Measurements from ENCODE around the gene GSTT2. TPM values are rescaled to one million over a fixed set of nuclear protein-coding genes. Genes with fewer than 3 reads are reported as not detected.
"Not testable (repeated sequence)": the region's sequence is repeated elsewhere in the genome, so short reads cannot be mapped to it uniquely, and the experiment has no call there.

The GSTT2 gene
- total RNA-seq, 1 experiment from 2014 or later = 0.84 TPM

DNA sequence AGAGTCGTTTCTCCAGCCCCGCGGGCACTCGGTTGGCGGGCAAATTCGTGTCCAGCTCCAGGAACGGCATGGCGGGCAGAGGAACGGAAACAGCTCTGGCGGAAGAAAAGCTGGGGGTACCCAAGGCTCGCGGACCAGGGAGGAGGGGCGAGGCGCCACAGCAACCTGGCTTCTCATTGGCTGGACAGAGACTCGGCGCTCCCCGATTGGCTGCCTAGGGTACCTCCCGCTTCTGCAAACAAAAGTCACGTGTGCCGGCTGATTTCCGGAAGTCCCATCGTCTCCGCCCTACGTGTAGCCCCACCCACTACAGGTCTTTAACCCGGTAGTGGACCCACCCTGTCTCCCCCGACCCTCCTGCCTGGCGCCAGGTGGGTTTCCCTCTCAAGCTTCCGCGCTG lies 5.6 kb upstream of the GSTT2 start, which contains the start of gene DDT:
Gene DDT, minus strand, starts transcription at position 97 of the 400 bp plus-strand sequence. Its CDS starts 27 bp downstream, at position 70.
- DNase-seq (ENCODE audit: low read depth) = not testable (repeated sequence)

DNA sequence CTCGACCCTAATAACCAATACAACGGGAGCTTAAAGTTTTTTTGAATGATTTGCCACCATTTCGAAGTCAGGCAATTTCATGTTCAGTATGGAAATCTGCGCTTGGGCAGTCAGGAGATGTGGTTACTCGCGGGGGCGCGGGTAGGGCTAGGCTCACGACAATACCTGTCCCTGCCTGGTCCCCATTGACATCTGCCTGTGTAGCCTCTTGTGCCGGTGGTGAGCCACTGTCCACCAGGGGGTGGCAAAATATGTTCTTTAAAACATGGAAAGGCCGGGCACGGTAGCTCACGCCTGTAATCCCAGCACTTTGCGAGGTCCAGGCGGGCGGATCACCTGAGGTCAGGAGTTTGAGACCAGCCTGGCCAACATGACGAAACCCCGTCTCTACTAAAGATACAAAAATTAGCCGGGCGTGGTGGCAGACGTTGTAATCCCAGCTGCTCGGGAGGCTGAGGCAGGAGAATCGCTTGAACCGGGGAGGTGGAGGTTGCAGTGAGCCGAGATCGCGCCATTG lies 5.0 kb upstream of the GSTT2 start:
- not testable (repeated sequence) for DNase-seq (ENCODE audit: low read depth)

DNA sequence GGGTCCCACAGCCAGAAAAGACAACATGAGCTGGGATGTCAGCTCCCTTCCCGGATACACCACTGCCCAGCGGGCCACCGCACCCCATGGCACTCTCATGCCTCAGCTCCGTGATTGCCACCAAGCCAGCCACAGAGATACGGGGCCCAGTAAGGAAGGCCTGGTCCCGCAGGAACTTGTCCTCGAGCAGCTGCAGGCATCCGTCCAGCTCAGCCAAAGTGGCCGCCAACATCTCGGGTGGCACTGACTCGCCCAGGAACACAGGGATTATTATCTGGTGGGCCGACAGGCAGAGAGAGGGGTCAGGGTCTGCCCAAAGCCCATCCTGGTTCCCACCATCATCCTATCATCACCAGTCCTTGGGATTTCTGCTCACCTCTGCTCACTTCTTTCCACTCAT lies 2.6 kb upstream of the GSTT2 start:
- not testable (repeated sequence) for DNase-seq (ENCODE audit: low read depth)

DNA sequence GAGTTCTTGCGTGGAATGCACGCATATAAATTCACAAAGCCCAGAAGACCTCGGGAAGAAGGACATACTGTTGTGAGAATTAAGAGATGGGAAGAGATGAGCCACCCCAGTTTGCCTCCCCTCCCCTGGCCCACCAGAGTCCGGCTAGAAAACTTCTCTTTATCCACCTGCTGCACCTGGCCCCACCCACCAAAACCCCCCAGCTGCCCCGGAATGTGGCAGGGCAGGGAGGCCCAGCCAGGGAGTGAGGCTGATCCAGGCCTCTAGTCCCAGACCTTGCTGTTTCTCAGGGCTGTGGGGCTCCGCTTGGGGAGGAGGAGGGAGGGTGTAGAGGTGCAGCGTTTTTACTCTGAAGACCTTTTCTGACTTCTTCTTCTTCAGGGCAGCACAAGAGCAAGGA lies 633 bp downstream of the GSTT2 start:
- not testable (repeated sequence) for DNase-seq (ENCODE audit: low read depth)

DNA sequence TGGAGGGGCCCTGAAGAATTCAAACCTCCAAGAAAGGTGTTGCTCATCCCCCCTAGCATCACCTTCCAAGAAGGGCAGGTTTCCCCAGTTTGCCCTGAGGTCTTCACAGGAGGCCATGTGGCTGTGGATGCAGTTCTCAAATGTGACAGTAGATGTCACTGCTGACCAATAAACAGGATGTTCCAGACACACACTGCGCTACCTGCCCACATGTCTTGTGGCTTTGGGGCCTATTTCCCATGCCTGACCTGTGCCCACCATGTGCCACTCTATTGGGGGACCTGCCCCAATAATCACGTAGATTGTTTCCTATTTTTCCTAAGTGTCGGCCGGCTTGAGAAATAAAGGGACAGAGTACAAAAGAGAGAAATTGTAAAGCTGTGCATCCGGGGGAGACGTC lies 4.5 kb downstream of the GSTT2 start:
- no peak for DNase-seq (ENCODE audit: low read depth)

DNA sequence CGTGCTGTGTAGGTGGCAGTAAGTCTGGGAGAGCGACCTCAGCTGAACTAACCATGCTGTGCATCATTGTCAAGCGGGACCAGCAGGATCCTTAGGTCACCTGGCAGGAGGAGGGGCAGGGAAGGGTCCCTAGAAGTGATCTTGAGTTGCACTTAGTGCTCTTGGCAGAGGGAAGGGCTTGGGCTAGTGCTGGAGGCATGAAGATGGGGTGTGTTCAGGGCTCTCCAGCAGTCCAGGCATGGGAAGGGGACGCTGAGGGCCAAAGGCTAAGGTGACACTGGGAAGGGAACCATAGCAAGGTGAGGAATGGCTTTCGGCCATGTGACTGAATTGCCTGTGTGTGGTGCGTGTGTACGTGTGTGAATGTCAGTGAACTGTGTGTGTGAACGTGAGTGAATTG lies 6.2 kb downstream of the GSTT2 start:
- not testable (repeated sequence) for DNase-seq (ENCODE audit: low read depth)

DNA sequence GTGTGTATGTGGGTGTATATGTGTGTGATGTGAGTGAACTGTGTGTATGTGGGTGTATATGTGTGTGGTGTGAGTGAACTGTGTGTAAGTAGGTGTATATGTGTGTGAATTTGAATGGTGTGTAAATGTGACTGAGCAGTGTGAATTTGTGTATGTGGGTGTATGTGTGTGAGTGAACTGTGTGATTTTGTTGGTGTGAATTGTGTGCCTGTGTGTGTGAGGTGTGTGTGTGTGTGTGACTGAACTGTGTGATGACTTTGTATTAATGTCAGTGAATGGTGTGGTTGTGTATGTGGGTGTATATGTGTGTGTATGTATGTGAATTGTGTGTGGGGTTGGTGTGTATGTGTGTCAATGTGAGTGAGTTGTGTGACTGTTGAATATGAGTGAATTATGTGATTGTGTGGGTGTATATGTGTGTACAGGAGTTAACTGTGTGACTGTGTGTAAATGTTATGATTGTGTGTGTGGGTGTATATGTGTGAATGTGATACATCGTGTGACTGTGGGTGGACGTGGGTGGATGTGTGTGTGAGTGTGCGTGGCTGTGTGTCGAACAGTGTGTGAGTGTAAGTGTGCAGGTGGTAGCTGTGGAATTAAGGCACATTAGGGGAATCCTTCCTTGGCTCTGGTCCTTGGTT lies 6.7 kb downstream of the GSTT2 start:
- DNase-seq (ENCODE audit: low read depth) = not testable (repeated sequence)

DNA sequence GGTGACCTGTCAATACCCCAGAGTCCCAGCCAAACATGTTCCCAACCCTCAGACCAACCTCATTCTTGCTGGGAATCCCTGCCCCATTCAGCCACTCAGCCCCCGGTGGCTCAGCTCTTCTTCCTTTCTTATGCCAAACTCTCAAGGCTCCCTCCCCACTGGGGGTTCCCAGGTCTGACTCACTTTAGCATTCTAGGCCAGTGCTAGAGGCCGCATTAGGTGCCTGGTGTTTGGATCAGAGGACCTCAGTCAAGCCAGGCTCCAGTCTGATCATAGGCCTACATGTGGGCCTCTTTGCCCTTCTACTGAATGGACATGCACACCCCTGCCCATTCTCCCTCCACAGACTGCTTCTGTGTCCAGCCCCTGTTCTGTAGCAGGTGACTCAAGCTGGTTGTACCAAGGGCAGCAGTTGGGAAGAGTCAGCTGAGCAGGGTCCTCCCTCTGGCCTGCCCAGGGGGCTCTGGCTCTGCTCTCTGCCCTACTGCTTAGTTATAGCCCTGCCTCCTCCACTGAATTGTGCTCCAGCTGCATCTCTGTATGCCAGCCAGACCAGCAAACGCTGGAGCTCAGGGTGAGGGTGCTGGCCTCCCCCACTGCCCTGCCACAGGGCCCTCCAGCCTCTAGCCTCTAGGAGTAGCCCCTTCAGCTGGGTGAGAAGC lies 9.8 kb downstream of the GSTT2 start:
- not testable (repeated sequence) for DNase-seq (ENCODE audit: low read depth)

DNA sequence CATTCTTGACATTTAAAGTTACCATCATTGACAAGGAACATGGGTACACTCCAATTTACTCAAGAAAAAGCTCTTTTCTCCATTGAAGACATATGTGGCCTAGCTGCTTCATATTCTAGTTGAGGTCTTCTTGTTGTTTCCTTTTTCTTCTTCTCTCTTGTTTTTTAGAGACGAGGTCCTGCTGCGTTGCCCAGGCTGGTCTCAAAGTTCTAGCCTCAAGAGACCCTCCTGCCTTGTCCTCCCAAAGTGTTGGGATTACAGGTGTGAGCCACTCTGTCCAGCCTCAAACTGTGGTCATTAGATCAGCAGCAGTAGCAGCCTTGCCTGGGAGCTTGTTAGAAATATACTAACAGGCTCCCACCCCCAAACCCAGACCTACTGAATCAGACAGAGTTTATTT lies 13.1 kb downstream of the GSTT2 start:
- DNase-seq (ENCODE audit: low read depth) = not testable (repeated sequence)

DNA sequence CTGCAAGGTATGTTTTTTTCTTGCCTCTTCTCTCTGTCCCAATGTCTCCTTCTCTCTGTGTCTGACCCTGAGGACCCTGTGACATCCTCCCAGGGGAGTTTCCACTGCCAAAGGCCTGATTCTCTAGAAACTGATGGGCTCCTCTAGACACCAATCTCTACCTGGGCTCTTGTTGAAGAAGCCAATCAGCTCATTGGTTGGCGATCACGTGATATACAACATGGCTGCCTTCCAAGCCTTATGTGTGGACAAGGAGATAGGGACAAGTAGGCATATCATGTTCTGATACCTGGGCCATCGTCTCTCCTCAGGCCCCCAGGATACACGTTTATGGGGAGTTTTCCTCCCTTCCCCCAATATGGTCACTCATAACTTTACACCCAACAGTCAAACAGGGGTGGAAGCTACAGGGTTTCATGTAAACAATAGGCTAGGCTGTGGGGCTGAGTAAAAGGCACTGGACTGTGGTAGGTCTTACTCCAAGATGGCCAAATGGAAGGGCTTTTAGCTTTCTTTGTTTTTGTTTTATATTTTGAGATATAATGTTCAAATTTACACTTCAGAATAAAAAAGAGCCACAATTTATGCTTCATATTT lies 13.7 kb downstream of the GSTT2 start:
- DNase-seq (ENCODE audit: low read depth) = not testable (repeated sequence)

DNA sequence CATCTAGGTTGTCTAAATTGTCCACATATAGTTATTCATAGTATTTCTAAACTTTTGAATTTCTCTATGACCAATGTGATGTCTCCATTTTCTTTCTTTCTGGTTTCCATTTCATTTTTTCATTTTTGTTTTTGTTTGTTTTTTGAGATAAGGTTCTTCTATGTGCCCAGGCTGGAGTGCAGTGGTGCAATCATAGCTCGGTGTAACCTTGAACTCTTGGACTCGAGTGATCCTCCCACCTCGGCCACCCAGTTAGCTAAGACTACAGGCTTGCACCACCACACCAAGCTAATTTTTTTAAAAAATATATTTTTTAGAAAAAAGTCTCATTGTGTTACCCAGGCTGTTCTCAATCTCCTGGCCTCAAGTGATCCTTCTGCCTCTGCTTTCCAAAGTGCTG lies 17.2 kb downstream of the GSTT2 start:
- DNase-seq (ENCODE audit: low read depth) = no peak

DNA sequence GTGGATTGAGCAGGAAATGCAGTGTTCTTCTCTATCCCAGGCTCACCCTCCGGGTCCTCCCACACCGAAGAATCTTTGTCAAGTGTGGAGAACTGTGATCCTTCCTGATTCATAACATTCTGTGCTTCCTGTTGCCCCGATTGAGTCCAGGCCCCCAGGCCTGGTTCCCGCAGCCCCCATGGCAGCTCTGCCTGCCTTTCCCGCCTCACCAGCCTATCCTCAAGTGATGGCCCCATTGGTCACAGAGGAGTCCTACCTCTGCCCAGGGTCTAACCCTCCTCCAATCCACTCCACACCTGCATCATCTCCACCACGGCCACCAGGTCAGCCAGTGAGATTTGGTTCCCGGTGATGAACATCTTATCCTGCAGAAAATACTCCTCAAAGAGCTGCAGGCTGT lies 19.8 kb downstream of the GSTT2 start:
- DNase-seq (ENCODE audit: low read depth) = not testable (repeated sequence)

DNA sequence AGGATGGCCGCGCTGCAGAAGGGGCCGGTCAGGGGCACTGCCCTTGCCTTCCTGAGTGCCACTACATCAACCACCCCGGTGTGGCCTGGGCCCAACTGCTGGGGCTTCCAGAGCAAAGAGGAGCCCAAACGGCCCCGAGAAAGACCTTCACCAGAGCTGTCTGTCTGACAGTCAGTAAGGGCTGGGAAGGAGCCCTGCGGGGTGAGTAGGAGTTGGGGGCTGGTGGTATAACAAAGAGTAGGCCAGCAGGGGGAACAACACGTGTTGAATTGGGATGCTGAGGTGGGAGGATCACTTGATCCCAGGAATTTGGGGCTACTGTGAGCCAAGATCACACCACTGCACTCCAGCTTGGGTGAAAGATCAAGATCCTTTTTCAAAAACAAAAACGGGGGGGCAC lies 21.4 kb downstream of the GSTT2 start:
- DNase-seq (ENCODE audit: low read depth) = no peak

DNA sequence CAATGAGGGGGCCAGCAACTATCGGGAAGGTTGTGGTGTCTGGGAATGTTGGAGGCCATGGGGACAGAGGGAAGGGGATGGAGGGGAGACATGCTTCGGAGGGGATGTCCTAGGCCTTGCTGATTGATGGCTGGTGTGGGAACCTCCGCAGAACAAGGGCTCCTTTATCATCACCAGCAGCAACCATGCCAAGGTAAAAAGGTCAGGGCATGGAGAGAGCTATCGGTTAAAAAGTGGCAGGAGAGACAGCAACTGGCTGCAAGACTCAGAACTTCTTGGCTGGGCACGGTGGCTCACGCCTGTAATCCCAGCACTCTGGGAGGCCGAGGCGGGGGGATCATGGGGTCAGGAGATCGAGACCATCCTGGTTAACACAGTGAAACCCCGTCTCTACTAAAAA lies 22.3 kb downstream of the GSTT2 start:
- DNase-seq (ENCODE audit: low read depth) = no peak

DNA sequence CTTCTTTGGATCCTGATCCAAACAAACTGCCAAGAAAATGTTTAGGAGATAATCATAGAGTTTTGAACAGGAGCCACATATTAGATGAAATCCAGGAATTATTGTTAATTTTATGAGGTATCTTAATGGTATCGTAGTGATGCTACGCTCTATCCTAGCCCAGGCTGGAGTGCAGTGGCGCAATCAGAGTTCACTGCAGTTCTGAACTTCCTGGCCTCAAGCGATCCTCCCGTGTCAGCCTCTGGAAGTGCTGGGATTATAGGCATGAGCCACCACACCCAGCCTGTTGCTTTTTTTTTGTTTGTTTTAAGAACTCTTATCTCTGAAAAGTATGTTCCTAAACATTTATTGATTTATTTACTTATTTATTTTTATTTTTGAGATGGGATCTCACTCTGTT lies 22.9 kb downstream of the GSTT2 start:
- DNase-seq (ENCODE audit: low read depth) = no peak

DNA sequence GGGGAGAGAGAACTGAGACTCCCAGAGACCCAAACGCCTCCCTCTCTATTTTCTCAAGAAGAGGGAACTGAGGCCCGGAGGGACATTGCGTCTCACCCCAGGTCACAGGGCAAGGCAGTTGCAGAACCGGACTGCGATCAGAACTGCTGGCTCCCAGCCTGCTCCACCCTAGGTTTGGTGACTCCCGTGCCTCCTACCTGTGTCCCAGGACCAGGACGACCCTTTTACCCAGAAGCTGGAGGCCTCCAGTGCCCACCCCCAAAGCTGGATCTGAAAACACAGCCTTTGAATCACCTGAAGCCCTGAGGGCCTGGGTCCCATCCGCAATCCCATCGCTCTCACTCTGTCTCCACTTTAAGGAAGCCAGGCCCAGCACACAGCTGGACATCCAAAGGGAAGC lies 24.0 kb downstream of the GSTT2 start:
- no peak for DNase-seq (ENCODE audit: low read depth)

DNA sequence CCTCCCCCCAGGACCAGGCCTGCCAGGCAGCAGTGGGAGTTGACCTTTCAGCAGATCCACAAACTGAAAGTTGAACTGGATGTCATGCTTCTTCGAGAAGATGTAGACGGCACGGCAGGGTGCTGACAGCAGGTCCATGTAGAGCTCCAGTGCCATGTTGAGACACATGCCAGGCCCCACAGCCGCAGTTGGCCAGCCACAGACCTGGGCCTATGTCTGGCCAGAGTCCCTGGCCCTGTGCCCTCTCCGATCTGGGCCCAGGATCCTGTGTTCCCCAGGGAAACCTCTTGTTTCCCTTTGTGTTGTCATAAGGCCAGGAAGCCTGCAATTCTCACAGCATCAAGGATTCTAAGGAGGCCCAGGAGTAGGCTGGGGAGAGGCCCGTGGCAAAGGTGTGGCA lies 25.3 kb downstream of the GSTT2 start, which contains the start of gene GSTT4:
Gene GSTT4, minus strand, starts transcription at position 253 of the 400 bp plus-strand sequence. Its CDS starts 97 bp downstream, at position 156.
- DNase-seq (ENCODE audit: low read depth) = no peak

DNA sequence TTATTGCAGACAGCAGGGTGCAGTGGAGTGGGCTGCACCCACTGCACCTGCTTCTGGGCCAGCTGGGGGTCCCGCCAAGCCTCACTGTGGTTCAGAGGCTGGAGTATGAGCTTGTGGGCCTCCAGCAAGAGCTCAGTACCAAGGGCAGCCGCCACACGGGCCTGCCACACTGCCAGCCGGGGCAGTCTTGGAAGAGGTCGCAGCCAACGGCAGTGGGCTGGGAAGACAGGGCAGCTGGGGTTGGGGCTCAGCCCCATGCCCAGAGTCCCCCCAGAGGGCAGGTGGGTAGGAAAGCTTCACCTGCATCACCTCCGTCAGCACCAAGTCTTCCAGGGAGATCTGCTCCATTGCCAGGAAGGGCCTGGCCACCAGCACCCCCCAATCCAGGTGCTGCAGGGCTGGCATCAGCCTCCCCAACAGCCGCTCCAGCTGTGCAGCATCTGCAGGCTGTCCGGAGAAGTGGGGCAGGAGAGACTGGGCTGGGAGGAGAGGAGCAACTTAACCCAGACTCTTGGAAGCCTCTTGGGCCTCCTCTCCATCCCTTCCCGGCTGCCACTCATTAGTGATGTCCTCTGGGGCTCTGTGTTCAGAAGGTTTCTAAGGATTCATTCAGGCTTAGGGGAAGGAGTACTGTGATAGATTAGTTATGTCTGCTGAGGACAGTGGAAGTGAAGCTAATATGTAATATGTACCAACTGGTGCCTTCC lies 26.4 kb downstream of the GSTT2 start:
- no peak for DNase-seq (ENCODE audit: low read depth)

DNA sequence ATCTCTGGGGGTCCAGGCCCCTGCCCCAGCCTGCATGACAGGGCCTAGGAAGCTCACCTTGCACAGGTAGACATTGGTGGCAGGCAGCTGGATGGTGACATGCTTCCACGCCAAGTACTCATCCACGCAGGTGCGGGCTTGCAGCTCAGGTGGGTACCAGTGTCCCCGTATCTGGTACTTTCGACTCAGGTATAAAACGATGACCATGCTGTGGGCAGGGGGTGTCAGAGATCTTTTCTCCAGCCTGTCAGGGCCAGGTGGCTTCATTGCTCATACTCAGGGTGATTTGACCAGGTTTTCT lies 26.9 kb downstream of the GSTT2 start:
- DNase-seq (ENCODE audit: low read depth) = no peak

DNA sequence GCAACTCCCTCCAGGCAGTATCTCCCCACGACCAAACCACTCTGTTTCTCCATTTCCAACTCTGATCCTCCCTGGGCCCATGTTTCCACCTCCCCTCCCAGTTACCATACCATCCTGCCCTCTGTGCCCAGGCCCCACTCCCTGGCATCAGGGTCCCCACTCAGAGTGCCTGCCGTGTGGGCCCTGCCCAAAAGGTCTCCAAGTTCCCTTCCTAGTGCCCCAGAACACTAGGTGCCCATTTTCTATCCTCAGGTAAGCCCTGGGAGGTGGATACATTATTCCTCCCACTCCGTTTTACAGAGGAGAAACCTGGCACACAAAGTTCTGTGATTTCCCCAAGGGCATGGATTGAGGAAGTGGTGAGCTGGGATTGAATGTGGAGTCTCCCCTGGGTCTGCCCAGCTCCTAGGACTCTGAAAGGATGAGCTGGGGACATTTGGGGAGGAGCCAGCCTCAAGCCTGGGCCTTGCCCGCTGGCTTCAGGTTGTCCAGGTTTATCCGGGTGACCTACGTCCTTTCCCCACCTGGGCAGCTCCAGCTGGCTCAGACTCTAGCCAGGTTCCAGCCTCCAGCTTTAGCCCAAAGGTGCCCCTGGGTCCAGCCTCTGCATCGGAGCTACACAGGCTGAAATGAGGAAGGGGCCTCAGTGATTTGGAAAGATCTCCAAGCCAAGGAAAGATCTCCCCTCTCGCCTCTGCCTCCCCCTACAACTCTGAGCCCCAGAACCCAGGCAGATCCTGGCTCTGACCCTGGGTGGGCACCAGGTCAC lies 27.5 kb downstream of the GSTT2 start:
- no peak for DNase-seq (ENCODE audit: low read depth)

DNA sequence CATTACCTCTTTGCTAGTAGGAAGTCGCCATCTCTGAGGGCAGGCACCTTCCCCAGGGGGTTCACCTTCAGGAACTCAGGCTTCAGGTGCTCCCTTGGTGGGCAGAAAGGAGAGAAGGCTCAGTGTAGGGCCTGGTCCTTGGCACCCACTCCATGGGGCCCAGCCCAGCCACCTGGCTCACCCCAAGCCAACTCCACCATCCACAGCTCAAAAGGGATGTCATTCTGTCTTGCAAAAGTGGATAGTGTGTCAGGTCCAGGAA lies 28.0 kb downstream of the GSTT2 start:
- DNase-seq (ENCODE audit: low read depth) = no peak

All from RPMI7951 (cell line).